ENCODE measurements around the gene MYO10.

DNA sequence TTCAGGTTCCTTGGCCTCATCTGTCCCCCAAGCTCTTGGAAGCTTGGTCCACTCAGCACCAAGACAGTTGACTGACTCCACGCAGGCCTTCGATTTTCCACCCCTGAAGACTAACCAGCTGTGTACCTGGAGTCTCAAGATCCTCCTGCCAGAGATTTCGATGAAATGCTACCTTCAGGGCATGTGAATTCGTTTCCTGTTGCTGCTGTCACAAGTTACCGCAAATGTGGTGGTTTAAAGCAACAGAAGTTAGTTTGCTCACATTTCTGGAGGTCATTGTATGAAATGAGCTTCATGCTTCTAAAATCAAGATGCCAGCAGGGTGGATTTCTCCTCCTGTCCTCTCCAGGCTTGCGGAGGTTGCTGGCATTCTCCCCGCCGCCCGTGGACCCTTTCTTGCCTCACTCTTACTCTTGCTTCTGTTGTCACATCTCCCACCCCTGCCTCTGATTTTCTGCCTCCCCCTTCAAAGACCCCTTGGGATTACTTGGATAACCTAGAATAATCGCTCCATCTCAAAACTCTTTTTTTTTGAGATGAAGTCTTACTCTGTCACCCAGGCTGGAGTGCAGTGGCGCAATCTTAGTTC is 291.7 kb downstream of the MYO10 start:
- no peak for TF ChIP-seq POLR2AphosphoS5 (IDR thresholded peaks at IDR 0.05; ENCODE audit: low read depth, low read length)
- TF ChIP-seq, protein P1, sequence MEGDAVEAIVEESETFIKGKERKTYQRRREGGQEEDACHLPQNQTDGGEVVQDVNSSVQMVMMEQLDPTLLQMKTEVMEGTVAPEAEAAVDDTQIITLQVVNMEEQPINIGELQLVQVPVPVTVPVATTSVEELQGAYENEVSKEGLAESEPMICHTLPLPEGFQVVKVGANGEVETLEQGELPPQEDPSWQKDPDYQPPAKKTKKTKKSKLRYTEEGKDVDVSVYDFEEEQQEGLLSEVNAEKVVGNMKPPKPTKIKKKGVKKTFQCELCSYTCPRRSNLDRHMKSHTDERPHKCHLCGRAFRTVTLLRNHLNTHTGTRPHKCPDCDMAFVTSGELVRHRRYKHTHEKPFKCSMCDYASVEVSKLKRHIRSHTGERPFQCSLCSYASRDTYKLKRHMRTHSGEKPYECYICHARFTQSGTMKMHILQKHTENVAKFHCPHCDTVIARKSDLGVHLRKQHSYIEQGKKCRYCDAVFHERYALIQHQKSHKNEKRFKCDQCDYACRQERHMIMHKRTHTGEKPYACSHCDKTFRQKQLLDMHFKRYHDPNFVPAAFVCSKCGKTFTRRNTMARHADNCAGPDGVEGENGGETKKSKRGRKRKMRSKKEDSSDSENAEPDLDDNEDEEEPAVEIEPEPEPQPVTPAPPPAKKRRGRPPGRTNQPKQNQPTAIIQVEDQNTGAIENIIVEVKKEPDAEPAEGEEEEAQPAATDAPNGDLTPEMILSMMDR (IDR thresholded peaks at IDR 0.05): no peak
- no peak for TF ChIP-seq SIN3A (IDR thresholded peaks at IDR 0.05; ENCODE audit: borderline replicate concordance, insufficient read depth, low read depth, low read length)

Measured in Panc1 (cell line).